HepG2 (cell line): Measurements from ENCODE around the gene DLX3. TPM values are rescaled to one million over a fixed set of nuclear protein-coding genes. Genes with fewer than 3 reads are reported as not detected.

ENCODE experiments used
- CEBPB ChIP-seq: IDR thresholded peaks from 2 replicates; pipeline ENCODE4 v1.6.1; 2011; ENCODE audit warnings: low read depth, low read length, improper control_type of control experiment, borderline replicate concordance
- KDM5A ChIP-seq: fragments of 200-600 bp; sonication (generic); IDR thresholded peaks from 2 replicates; pipeline ENCODE4 v1.7.0; 2018; ENCODE audit warnings: antibody characterized with exemption, mild to moderate bottlenecking, low read length, borderline replicate concordance
- MAF1 ChIP-seq: sonication (generic); formaldehyde crosslinking; IDR thresholded peaks from 2 replicates; pipeline ENCODE4 v1.5.0; 2020; ENCODE audit warnings: missing genetic modification reagents, borderline replicate concordance
- ZNF10 ChIP-seq: sonication (generic); formaldehyde crosslinking; IDR thresholded peaks from 2 replicates; pipeline ENCODE4 v1.4.0; 2020; ENCODE audit warnings: mild to moderate bottlenecking, low read depth, missing genetic modification reagents, borderline replicate concordance
- ZNF253 ChIP-seq: sonication (generic); formaldehyde crosslinking; IDR thresholded peaks from 2 replicates; pipeline ENCODE4 v1.8.0; 2022; ENCODE audit warnings: mild to moderate bottlenecking, missing genetic modification reagents, borderline replicate concordance
- ZSCAN20 ChIP-seq: sonication (generic); formaldehyde crosslinking; IDR thresholded peaks from 2 replicates; pipeline ENCODE4 v1.4.0; 2020; ENCODE audit warnings: missing genetic modification reagents, mild to moderate bottlenecking, borderline replicate concordance
- polyA plus RNA-seq, 8 experiments: library from polyadenylated mRNA; depleted of rRNA in 3 of 8; stranded (reverse) in 7 of 8; unstranded in 1 of 8; fragments of >200 nt; fragmentation: Illumina TruSeq in 4 of 8; extraction: Trizol in 4 of 8; gene quantifications; 2 replicates each; pipeline versions ENCODE4 v1.2.1 to v1.2.3, GENCODE V29; 2011 to 2016; ENCODE audit warnings: low read depth in 4 of 8, missing spikeins in 1 of 8, mixed read lengths in 1 of 8; ENCODE audit not compliant: insufficient read depth in 1 of 8
- total RNA-seq, 5 experiments: library from RNA; depleted of rRNA; stranded (reverse); fragments of >200 nt; fragmentation: Illumina TruSeq; extraction: Trizol; gene quantifications; 2 replicates each; pipeline ENCODE4 v1.2.3, GENCODE V29; 2016; ENCODE audit warnings: low read depth in 1 of 5
- TF ChIP-seq, protein P1 (sequence below): sonication (generic); formaldehyde crosslinking; conservative IDR thresholded peaks from 2 replicates; pipeline ENCODE4 v1.4.0; 2020; ENCODE audit warnings: missing genetic modification reagents
- TF ChIP-seq, protein P2 (sequence below): sonication (generic); formaldehyde crosslinking; IDR thresholded peaks from 2 replicates; pipeline ENCODE4 v1.4.0; 2020; ENCODE audit warnings: missing genetic modification reagents
- TF ChIP-seq, protein P3 (sequence below): sonication (generic); formaldehyde crosslinking; IDR thresholded peaks from 2 replicates; pipeline ENCODE4 v1.8.0; 2022; ENCODE audit warnings: low read depth, missing genetic modification reagents
- TF ChIP-seq, protein P4 (sequence below): sonication (generic); formaldehyde crosslinking; IDR thresholded peaks from 2 replicates; pipeline ENCODE4 v1.4.0; 2020; ENCODE audit warnings: mild to moderate bottlenecking, missing genetic modification reagents
- TF ChIP-seq, protein P5 (sequence below): sonication (generic); formaldehyde crosslinking; IDR thresholded peaks from 2 replicates; pipeline ENCODE4 v1.4.0; 2020; ENCODE audit warnings: missing genetic modification reagents
- TF ChIP-seq, protein P6 (sequence below): sonication (generic); formaldehyde crosslinking; IDR thresholded peaks from 2 replicates; pipeline ENCODE4 v1.5.1; 2020; ENCODE audit warnings: mild to moderate bottlenecking, missing genetic modification reagents, moderate library complexity
- TF ChIP-seq, protein P7 (sequence below): sonication (generic); formaldehyde crosslinking; IDR thresholded peaks from 2 replicates; pipeline ENCODE4 v1.8.1; 2023; ENCODE audit warnings: mild to moderate bottlenecking, missing genetic modification reagents

Gene DLX3
- total and polyA plus RNA-seq, 2 of the 13 experiments (the other 11 are each of a cell fraction or from before 2014, with no cell fraction given), result 0.03 TPM; not detected in 1

DNA sequence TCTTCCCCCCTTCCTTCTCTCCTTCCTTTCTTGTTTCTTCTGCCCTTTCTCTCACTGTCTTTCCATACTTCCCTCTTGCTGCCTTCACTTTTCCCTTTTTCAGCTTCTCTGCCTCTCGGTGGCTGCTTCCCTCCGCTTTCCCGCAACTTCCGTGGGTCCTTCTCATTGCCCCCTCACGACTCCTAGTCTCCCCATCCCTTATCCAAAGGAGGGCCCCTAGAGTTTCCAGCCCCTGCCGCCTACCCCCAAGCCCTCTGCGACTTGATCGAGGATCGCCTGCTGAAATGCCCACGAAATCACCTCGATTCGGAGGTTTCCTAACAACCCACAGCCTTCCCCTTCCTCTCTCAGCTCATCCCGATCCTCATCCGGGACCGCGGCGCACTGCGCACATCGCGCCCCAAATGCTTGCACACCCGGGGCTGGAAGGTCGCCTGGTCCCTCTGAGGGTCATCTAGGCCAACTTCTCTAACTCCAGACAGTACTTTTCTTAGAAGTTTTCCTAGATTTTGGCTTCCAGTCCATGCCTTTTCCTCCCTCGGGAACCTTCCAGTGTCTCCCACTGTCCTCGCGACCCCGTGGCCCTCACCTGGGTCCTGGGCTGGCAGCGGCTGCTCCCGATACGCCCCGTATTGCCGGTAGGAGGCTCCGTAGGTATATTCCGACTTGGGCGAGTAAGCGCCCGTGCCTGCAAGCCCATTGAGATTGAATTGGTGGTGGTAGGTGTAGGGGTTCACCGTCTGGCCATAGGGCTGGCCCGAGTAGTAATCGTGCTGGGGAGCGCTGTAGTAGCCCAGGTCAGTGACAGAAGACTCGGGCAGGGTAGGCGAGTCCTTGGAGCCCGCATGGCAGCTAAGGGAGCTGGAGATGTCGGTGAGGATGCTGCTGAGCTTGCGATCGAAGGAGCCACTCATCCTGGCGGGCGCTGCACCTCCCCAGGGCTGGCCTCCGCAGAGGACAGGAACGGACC is 654 bp downstream of the DLX3 start (continued):
- TF ChIP-seq, protein P1, sequence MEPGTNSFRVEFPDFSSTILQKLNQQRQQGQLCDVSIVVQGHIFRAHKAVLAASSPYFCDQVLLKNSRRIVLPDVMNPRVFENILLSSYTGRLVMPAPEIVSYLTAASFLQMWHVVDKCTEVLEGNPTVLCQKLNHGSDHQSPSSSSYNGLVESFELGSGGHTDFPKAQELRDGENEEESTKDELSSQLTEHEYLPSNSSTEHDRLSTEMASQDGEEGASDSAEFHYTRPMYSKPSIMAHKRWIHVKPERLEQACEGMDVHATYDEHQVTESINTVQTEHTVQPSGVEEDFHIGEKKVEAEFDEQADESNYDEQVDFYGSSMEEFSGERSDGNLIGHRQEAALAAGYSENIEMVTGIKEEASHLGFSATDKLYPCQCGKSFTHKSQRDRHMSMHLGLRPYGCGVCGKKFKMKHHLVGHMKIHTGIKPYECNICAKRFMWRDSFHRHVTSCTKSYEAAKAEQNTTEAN (CRISPR knock-in tag), result no peak
- TF ChIP-seq MAF1 (CRISPR knock-in tag) (no peak), ZNF253 (CRISPR knock-in tag) (0 out of 2 replicates have a peak, but pooled peaks have one; percentile 29), CEBPB (no peak), ZSCAN20 (CRISPR knock-in tag) (no peak), ZNF10 (CRISPR knock-in tag) (no peak), KDM5A (no peak)
- TF ChIP-seq, protein P2, sequence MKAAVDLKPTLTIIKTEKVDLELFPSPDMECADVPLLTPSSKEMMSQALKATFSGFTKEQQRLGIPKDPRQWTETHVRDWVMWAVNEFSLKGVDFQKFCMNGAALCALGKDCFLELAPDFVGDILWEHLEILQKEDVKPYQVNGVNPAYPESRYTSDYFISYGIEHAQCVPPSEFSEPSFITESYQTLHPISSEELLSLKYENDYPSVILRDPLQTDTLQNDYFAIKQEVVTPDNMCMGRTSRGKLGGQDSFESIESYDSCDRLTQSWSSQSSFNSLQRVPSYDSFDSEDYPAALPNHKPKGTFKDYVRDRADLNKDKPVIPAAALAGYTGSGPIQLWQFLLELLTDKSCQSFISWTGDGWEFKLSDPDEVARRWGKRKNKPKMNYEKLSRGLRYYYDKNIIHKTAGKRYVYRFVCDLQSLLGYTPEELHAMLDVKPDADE (CRISPR knock-in tag), result no peak
- TF ChIP-seq, protein P3, sequence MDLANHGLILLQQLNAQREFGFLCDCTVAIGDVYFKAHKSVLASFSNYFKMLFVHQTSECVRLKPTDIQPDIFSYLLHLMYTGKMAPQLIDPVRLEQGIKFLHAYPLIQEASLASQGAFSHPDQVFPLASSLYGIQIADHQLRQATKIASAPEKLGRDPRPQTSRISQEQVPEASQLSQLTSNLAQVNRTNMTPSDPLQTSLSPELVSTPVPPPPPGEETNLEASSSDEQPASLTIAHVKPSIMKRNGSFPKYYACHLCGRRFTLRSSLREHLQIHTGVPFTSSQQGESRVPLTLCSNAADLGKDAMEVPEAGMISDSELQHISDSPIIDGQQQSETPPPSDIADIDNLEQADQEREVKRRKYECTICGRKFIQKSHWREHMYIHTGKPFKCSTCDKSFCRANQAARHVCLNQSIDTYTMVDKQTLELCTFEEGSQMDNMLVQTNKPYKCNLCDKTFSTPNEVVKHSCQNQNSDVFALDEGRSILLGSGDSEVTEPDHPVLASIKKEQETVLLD (CRISPR knock-in tag), result no peak
- TF ChIP-seq, protein P4, sequence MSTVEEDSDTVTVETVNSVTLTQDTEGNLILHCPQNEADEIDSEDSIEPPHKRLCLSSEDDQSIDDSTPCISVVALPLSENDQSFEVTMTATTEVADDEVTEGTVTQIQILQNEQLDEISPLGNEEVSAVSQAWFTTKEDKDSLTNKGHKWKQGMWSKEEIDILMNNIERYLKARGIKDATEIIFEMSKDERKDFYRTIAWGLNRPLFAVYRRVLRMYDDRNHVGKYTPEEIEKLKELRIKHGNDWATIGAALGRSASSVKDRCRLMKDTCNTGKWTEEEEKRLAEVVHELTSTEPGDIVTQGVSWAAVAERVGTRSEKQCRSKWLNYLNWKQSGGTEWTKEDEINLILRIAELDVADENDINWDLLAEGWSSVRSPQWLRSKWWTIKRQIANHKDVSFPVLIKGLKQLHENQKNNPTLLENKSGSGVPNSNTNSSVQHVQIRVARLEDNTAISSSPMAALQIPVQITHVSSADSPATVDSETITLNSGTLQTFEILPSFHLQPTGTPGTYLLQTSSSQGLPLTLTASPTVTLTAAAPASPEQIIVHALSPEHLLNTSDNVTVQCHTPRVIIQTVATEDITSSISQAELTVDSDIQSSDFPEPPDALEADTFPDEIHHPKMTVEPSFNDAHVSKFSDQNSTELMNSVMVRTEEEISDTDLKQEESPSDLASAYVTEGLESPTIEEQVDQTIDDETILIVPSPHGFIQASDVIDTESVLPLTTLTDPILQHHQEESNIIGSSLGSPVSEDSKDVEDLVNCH (CRISPR knock-in tag), result no peak
- TF ChIP-seq, protein P5, sequence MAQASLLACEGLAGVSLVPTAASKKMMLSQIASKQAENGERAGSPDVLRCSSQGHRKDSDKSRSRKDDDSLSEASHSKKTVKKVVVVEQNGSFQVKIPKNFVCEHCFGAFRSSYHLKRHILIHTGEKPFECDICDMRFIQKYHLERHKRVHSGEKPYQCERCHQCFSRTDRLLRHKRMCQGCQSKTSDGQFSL, result no peak
- TF ChIP-seq, protein P6, sequence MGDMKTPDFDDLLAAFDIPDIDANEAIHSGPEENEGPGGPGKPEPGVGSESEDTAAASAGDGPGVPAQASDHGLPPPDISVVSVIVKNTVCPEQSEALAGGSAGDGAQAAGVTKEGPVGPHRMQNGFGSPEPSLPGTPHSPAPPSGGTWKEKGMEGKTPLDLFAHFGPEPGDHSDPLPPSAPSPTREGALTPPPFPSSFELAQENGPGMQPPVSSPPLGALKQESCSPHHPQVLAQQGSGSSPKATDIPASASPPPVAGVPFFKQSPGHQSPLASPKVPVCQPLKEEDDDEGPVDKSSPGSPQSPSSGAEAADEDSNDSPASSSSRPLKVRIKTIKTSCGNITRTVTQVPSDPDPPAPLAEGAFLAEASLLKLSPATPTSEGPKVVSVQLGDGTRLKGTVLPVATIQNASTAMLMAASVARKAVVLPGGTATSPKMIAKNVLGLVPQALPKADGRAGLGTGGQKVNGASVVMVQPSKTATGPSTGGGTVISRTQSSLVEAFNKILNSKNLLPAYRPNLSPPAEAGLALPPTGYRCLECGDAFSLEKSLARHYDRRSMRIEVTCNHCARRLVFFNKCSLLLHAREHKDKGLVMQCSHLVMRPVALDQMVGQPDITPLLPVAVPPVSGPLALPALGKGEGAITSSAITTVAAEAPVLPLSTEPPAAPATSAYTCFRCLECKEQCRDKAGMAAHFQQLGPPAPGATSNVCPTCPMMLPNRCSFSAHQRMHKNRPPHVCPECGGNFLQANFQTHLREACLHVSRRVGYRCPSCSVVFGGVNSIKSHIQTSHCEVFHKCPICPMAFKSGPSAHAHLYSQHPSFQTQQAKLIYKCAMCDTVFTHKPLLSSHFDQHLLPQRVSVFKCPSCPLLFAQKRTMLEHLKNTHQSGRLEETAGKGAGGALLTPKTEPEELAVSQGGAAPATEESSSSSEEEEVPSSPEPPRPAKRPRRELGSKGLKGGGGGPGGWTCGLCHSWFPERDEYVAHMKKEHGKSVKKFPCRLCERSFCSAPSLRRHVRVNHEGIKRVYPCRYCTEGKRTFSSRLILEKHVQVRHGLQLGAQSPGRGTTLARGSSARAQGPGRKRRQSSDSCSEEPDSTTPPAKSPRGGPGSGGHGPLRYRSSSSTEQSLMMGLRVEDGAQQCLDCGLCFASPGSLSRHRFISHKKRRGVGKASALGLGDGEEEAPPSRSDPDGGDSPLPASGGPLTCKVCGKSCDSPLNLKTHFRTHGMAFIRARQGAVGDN, result 0 out of 2 replicates have a peak, but pooled peaks have one; percentile 43
- TF ChIP-seq, protein P7, sequence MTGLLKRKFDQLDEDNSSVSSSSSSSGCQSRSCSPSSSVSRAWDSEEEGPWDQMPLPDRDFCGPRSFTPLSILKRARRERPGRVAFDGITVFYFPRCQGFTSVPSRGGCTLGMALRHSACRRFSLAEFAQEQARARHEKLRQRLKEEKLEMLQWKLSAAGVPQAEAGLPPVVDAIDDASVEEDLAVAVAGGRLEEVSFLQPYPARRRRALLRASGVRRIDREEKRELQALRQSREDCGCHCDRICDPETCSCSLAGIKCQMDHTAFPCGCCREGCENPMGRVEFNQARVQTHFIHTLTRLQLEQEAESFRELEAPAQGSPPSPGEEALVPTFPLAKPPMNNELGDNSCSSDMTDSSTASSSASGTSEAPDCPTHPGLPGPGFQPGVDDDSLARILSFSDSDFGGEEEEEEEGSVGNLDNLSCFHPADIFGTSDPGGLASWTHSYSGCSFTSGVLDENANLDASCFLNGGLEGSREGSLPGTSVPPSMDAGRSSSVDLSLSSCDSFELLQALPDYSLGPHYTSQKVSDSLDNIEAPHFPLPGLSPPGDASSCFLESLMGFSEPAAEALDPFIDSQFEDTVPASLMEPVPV (CRISPR knock-in tag), result no peak
